ENCODE measurements around the gene CLDN15. TPM values are rescaled to one million over a fixed set of nuclear protein-coding genes. Genes with fewer than 3 reads are reported as not detected.

The CLDN15 gene
- total RNA-seq, 1 donor from 2014 or later, result 2.1 TPM

DNA sequence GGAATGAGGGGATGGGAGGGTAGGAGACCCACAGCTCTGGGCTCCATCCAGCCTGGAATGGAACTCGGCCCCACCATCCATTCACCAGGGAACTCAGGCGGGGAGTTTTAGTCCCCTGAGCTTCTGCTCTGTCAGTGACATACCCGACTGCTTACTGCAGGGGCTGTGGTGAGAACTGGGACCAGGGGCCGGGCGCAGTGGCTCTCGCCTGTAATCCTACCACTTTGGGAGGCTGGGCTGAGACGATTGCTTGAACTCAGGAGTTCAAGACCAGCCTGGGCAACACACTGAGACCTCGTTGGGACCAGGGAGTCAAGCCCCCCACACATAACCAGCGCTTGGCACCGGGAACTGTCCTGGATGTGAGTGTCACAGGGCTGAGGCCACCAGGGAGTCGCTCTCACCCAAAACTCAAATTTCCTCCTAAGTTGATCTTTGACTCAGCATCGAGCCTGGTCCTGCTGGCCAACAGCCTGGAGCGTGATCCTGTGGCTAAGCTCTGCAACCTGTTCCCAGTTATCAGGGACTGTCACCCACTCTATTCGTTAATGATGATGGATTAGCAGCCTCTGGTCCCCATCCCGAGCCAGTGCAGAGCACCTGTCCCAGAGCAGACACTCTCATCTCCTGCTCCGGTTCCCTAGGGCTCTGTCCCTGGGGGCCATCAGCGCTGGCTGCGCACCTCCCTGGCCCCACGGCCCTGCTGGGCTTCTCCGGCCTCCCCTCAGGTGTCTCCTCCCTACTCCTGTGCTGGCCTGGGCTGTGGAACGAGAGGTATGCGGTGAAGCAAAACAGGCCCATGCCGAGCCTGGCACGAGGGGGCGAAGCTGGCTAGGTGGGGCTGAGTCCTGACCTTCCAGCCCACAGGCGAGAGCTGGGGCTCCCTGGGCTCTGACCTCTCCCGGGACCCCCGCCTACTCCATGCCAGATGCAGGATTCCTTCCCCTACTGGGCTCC, 902 bp upstream of the CLDN15 start:
- peaks cover 41 to 51% (median 48%) of the 10 kb centered on the region in 3 donors for H3K4me1 ChIP-seq (ENCODE audit: control insufficient read depth in 3 of 3, insufficient read depth in 3 of 3, low read length in 3 of 3)

DNA sequence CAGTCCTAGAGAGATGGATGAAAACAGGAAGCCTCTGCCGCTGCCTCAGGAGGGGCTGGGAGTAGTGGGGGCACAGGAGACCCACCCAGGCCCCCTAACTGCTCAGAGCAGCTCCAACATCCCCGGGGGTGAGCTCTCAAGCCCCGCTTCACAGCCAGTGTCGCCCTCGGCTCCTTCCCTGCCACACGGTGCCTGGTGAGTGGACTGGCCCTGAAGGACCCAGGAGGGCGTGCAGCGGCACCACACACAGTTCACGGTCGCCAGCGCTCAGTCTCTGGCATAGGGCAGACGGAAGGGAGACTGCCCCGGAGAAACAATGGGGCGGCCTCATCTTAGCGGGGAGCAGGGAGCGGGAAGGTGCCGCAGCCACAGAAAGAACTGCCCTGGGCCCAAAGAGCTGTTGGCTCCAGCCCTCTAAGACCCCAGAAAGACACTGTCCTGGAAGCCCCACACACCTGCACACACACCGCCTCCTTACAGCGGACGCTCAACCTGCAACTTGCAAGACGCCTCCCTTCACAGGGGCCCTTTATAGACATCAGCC, 1.2 kb downstream of the CLDN15 start:
- Histone ChIP-seq H3K36me3 (ENCODE audit: control insufficient read depth in 3 of 3, insufficient read depth in 3 of 3, low read length in 3 of 3) (peaks cover 22 to 24% (median 23%) of the 10 kb centered on the region in 3 donors), H3K9me3 (ENCODE audit: control insufficient read depth in 3 of 3, low read length in 3 of 3) (no peaks in the 10 kb centered on the region), H3K27ac (ENCODE audit: low read depth, low read length) (no peak overlapping the region), H3K27me3 (ENCODE audit: control insufficient read depth in 3 of 3, insufficient read depth in 3 of 3, low read length in 3 of 3) (no peaks in the 10 kb centered on the region), H3K4me3 (ENCODE audit: low read length in 3 of 3) (no peak overlapping the region), H3K9ac (ENCODE audit: low read depth in 1 of 3, low read length in 3 of 3) (peak overlapping the region in 1 of 3 donors; percentile 33), H3K4me1 (ENCODE audit: control insufficient read depth in 3 of 3, insufficient read depth in 3 of 3, low read length in 3 of 3) (peaks cover 32 to 39% (median 37%) of the 10 kb centered on the region in 3 donors)

More for the DNA sequence above, 902 bp upstream of the CLDN15 start:
- Histone ChIP-seq H3K9ac (ENCODE audit: low read depth in 1 of 3, low read length in 3 of 3) (peak overlapping the region; percentile 50 to 72 (median 54)), H3K27ac (ENCODE audit: low read depth, low read length) (peak overlapping the region; percentile 59), H3K27me3 (ENCODE audit: control insufficient read depth in 3 of 3, insufficient read depth in 3 of 3, low read length in 3 of 3) (no peaks in the 10 kb centered on the region), H3K9me3 (ENCODE audit: control insufficient read depth in 3 of 3, low read length in 3 of 3) (no peaks in the 10 kb centered on the region), H3K36me3 (ENCODE audit: control insufficient read depth in 3 of 3, insufficient read depth in 3 of 3, low read length in 3 of 3) (peaks cover 22 to 28% (median 24%) of the 10 kb centered on the region in 3 donors), H3K4me3 (ENCODE audit: low read length in 3 of 3) (peak overlapping the region in 2 of 3 donors; percentile 43 to 45)

DNA sequence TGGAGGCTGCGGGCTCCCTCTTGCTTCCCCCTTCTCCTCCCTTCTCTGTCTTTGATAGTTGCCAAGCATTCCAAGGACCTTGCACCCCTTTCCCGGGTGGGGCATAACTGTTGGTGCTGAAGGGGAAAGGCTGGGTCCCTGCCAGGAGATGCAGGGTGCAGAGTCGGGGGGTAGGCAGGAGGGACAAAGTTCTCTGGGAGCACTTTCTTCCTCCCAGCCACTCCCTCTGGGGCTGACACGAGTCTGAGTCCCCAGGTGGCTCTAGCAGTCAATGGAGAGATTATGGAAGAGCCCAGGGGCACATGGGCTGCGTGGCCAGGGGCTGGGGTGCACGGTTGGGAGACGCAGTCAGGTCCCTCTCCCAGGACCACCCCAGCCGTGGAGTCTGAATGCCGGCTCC, 2.1 kb downstream of the CLDN15 start:
- Histone ChIP-seq H3K9ac (ENCODE audit: low read depth in 1 of 3, low read length in 3 of 3) (no peak overlapping the region), H3K27ac (ENCODE audit: low read depth, low read length) (no peak overlapping the region), H3K27me3 (ENCODE audit: control insufficient read depth in 3 of 3, insufficient read depth in 3 of 3, low read length in 3 of 3) (no peaks in the 10 kb centered on the region), H3K9me3 (ENCODE audit: control insufficient read depth in 3 of 3, low read length in 3 of 3) (no peaks in the 10 kb centered on the region), H3K36me3 (ENCODE audit: control insufficient read depth in 3 of 3, insufficient read depth in 3 of 3, low read length in 3 of 3) (peaks cover 17 to 19% (median 18%) of the 10 kb centered on the region in 3 donors), H3K4me3 (ENCODE audit: low read length in 3 of 3) (no peak overlapping the region), H3K4me1 (ENCODE audit: control insufficient read depth in 3 of 3, insufficient read depth in 3 of 3, low read length in 3 of 3) (peaks cover 26 to 35% (median 31%) of the 10 kb centered on the region in 3 donors)

DNA sequence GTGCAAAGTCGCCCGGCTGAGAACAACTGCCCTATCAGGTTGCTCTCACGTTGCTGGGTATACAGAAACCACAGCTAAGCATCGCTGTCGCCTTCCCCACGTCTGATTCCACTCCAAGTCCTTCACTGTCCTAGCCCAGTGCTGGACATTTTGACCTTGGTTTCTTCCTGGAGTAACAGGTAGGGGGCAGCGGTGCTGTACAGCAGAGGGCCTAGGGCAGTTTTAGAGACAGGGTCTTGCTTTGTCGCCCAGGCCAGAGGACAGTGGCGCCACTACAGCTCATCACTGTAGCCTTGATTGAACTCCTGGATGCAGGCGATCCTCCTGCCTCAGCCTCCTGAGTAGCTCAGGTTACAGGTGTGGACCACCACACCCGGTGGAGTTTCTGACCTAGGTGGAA, 2.6 kb downstream of the CLDN15 start:
- Histone ChIP-seq H3K36me3 (ENCODE audit: control insufficient read depth in 3 of 3, insufficient read depth in 3 of 3, low read length in 3 of 3) (peaks cover 12 to 14% (median 13%) of the 10 kb centered on the region in 3 donors), H3K9ac (ENCODE audit: low read depth in 1 of 3, low read length in 3 of 3) (no peak overlapping the region), H3K27ac (ENCODE audit: low read depth, low read length) (no peak overlapping the region), H3K27me3 (ENCODE audit: control insufficient read depth in 3 of 3, insufficient read depth in 3 of 3, low read length in 3 of 3) (no peaks in the 10 kb centered on the region), H3K4me3 (ENCODE audit: low read length in 3 of 3) (no peak overlapping the region), H3K4me1 (ENCODE audit: control insufficient read depth in 3 of 3, insufficient read depth in 3 of 3, low read length in 3 of 3) (peaks cover 23 to 35% (median 28%) of the 10 kb centered on the region in 3 donors), H3K9me3 (ENCODE audit: control insufficient read depth in 3 of 3, low read length in 3 of 3) (no peaks in the 10 kb centered on the region)

DNA sequence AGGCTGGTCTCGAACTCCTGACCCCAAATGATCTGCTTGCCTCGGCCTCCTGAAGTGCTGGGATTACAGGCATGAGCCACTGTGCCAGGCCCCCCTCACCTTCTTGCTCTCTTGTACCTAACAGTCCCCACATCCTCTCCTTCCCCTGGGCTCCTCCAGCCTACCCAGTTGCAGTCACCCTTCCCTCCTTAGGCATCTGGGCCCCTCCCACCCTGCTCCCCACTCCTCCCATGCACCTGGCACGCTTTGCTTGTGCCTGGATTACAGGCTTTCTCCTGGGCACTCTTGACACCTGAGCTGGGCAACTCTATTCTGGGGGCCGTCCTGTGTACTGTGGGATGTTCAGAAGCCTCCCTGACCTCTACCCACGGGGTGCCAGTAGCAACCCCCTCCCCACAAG, 3.0 kb downstream of the CLDN15 start:
- no peaks in the 10 kb centered on the region for H3K27me3 ChIP-seq (ENCODE audit: control insufficient read depth in 3 of 3, insufficient read depth in 3 of 3, low read length in 3 of 3)
- no peaks in the 10 kb centered on the region for H3K9me3 ChIP-seq (ENCODE audit: control insufficient read depth in 3 of 3, low read length in 3 of 3)
- H3K36me3 ChIP-seq (ENCODE audit: control insufficient read depth in 3 of 3, insufficient read depth in 3 of 3, low read length in 3 of 3), result peaks cover 8 to 10% (median 10%) of the 10 kb centered on the region in 3 donors
- peaks cover 22 to 31% (median 25%) of the 10 kb centered on the region in 3 donors for H3K4me1 ChIP-seq (ENCODE audit: control insufficient read depth in 3 of 3, insufficient read depth in 3 of 3, low read length in 3 of 3)
- no peak overlapping the region for H3K4me3 ChIP-seq (ENCODE audit: low read length in 3 of 3)
- no peak overlapping the region for H3K27ac ChIP-seq (ENCODE audit: low read depth, low read length)
- no peak overlapping the region for H3K9ac ChIP-seq (ENCODE audit: low read depth in 1 of 3, low read length in 3 of 3)

DNA sequence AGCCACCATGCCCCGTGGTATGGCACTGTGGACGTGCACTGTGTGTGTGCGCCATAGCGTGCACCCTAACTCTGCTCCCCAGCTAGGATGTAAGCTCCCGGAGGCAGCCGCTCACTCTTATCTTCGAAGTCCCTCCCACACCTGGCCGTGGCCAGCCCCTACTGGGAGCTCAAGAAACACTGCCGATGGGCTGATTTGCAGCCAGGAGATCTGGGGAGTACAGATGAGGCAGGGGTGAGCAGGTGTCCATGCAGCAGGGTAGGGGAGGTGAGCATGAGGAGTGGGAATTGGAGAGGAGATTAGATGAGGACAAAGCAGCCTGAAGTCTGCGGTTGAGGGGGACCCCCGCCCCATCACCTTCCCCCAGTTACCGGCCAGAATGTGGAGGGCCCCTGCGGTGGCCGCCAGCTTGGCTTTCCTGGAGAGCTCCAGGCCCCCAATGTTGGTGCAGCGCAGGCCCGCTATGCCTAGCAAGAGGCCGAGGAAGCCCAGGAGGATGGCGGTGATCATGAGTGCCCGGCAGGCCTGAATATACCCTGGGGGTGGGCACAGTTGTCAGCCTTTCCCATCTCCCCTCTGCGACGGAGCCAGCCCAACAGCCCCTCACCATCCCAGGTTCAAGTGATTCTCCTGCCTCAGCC, 3.6 kb downstream of the CLDN15 start:
- Histone ChIP-seq H3K27ac (ENCODE audit: low read depth, low read length) (no peak overlapping the region), H3K27me3 (ENCODE audit: control insufficient read depth in 3 of 3, insufficient read depth in 3 of 3, low read length in 3 of 3) (no peaks in the 10 kb centered on the region), H3K9ac (ENCODE audit: low read depth in 1 of 3, low read length in 3 of 3) (no peak overlapping the region), H3K9me3 (ENCODE audit: control insufficient read depth in 3 of 3, low read length in 3 of 3) (no peaks in the 10 kb centered on the region), H3K4me3 (ENCODE audit: low read length in 3 of 3) (no peak overlapping the region), H3K36me3 (ENCODE audit: control insufficient read depth in 3 of 3, insufficient read depth in 3 of 3, low read length in 3 of 3) (peaks cover 2 to 6% (median 4%) of the 10 kb centered on the region in 3 donors), H3K4me1 (ENCODE audit: control insufficient read depth in 3 of 3, insufficient read depth in 3 of 3, low read length in 3 of 3) (peaks cover 19 to 25% (median 20%) of the 10 kb centered on the region in 3 donors)

DNA sequence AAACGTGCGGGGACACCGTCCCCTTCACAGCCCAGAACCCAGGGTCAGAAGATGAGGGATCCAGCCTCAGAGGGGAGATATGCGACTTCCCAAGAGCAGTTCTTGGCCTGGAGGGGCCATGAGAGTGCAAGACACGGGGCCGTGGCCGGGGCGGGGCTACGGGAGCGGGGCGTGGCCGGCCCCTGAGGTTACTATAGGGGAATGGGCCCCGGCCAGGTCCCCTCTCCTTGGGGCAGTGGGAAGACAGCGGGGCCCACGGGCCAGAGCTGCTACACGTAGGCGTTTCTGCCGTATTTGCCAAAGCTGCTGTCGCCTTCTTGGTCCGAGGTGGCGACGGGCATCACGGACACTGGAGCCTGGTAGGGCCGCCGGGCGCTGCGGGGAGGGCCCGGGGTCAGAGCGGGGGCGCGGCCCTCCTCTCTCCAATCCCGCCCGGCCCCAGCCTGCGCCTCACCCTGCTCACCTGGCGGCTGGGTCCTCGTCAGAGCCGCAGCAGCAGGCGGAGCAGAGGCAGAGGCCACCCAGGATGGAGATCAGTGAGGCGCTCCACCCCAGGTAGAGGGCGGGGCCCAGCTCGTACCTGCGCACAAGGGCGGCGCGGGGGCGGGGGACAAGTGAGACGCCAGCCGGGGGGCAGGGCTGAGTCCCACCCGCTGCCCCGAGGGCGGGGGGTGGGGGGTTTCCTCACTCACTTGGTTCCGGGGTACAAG, 5.3 kb downstream of the CLDN15 start:
- Histone ChIP-seq H3K36me3 (ENCODE audit: control insufficient read depth in 3 of 3, insufficient read depth in 3 of 3, low read length in 3 of 3) (peaks cover 3 to 11% (median 10%) of the 10 kb centered on the region in 3 donors), H3K27me3 (ENCODE audit: control insufficient read depth in 3 of 3, insufficient read depth in 3 of 3, low read length in 3 of 3) (no peaks in the 10 kb centered on the region), H3K9ac (ENCODE audit: low read depth in 1 of 3, low read length in 3 of 3) (no peak overlapping the region), H3K4me3 (ENCODE audit: low read length in 3 of 3) (no peak overlapping the region), H3K27ac (ENCODE audit: low read depth, low read length) (no peak overlapping the region), H3K9me3 (ENCODE audit: control insufficient read depth in 3 of 3, low read length in 3 of 3) (no peaks in the 10 kb centered on the region), H3K4me1 (ENCODE audit: control insufficient read depth in 3 of 3, insufficient read depth in 3 of 3, low read length in 3 of 3) (peaks cover 5 to 13% (median 6%) of the 10 kb centered on the region in 3 donors)

DNA sequence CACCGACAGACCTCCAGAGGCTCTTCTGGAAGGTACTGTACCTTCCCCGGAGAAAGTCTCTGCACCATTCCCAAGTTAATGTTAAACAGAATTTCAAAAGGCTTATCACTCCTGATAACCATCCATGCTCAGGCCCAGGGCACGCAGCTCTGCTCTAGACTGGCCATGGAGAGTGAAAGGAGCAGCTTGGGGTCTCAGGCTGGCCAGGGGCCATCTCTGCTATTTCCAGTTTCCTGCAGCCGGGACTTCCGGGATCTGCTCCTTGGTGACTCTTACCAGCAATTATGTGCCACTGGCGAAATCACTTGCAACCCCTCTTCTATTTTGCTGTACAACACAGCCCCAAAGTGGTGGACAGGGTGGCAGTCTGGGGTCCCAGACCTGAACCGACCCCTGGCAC, 6.0 kb downstream of the CLDN15 start:
- no peak overlapping the region for H3K27ac ChIP-seq (ENCODE audit: low read depth, low read length)
- no peak overlapping the region for H3K4me3 ChIP-seq (ENCODE audit: low read length in 3 of 3)
- no peaks in the 10 kb centered on the region for H3K27me3 ChIP-seq (ENCODE audit: control insufficient read depth in 3 of 3, insufficient read depth in 3 of 3, low read length in 3 of 3)
- H3K4me1 ChIP-seq (ENCODE audit: control insufficient read depth in 3 of 3, insufficient read depth in 3 of 3, low read length in 3 of 3), result peaks cover 3 to 10% (median 4%) of the 10 kb centered on the region in 3 donors
- H3K36me3 ChIP-seq (ENCODE audit: control insufficient read depth in 3 of 3, insufficient read depth in 3 of 3, low read length in 3 of 3), result peaks cover 3 to 13% (median 11%) of the 10 kb centered on the region in 3 donors
- H3K9ac ChIP-seq (ENCODE audit: low read depth in 1 of 3, low read length in 3 of 3), result no peak overlapping the region
- no peaks in the 10 kb centered on the region for H3K9me3 ChIP-seq (ENCODE audit: control insufficient read depth in 3 of 3, low read length in 3 of 3)

DNA sequence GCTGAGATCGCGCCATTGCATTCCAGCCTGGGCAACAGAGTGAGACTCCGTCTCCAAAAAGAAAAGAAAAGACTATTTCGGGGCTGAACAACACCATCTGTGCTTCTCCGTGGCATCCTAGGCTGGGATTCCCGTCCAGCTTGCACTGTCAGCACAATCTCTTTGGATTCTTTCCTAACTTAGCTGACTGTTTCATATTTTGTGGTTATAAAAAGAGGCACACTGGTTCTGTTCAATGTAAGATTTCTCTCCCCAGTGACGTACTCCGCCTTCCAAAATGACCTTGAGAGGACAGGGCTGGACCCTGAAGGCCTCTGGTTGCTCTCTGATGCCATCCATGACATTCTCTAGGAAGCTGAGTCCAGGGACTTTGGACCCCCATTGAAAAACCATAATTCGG, 10.9 kb downstream of the CLDN15 start:
- no peak overlapping the region for H3K27ac ChIP-seq (ENCODE audit: low read depth, low read length)
- H3K36me3 ChIP-seq (ENCODE audit: control insufficient read depth in 3 of 3, insufficient read depth in 3 of 3, low read length in 3 of 3), result peaks cover 24 to 37% (median 26%) of the 10 kb centered on the region in 3 donors
- no peaks in the 10 kb centered on the region for H3K9me3 ChIP-seq (ENCODE audit: control insufficient read depth in 3 of 3, low read length in 3 of 3)
- H3K27me3 ChIP-seq (ENCODE audit: control insufficient read depth in 3 of 3, insufficient read depth in 3 of 3, low read length in 3 of 3), result no peaks in the 10 kb centered on the region
- peaks cover 1 to 12% (median 2%) of the 10 kb centered on the region in 3 donors for H3K4me1 ChIP-seq (ENCODE audit: control insufficient read depth in 3 of 3, insufficient read depth in 3 of 3, low read length in 3 of 3)
- no peak overlapping the region for H3K4me3 ChIP-seq (ENCODE audit: low read length in 3 of 3)
- H3K9ac ChIP-seq (ENCODE audit: low read depth in 1 of 3, low read length in 3 of 3), result no peak overlapping the region

All from skeletal muscle tissue (tissue), 4 donors.